NCI-H2029 treated with DMSO at 0.1 percent for 48 hours (cell line): Measurements from ENCODE around the gene CAMK1G.

ENCODE experiments used
- DNase-seq: peaks from one replicate; lab custom pipeline; 2025; lab: John Stamatoyannopoulos, UW

CAMK1G gene

GRCh38 chr1:209583408-209583807 lies at the start of gene CAMK1G:
CAMK1G (plus strand) TSS chr1:209583714; CDS start chr1:209594984, 11,270 bp downstream.
- no peak for DNase-seq

- DNase-seq: no peak
Observed at GRCh38 chr1:209534496-209535250, 48.8 kb upstream of the CAMK1G start.

GRCh38 chr1:209536843-209537242 lies 46.7 kb upstream of the CAMK1G start:
- no peak for DNase-seq

- no peak for DNase-seq
Observed at GRCh38 chr1:209537336-209538114, 46.0 kb upstream of the CAMK1G start.

GRCh38 chr1:209539576-209539975 lies 43.9 kb upstream of the CAMK1G start:
- no peak for DNase-seq

GRCh38 chr1:209542585-209542984 lies 40.9 kb upstream of the CAMK1G start:
- DNase-seq: no peak

GRCh38 chr1:209544098-209544497 lies 39.4 kb upstream of the CAMK1G start:
- DNase-seq: no peak

GRCh38 chr1:209545423-209545822 lies 38.1 kb upstream of the CAMK1G start:
- no peak for DNase-seq

- no peak for DNase-seq
Observed at GRCh38 chr1:209546390-209547085, 37.0 kb upstream of the CAMK1G start.

- no peak for DNase-seq
Observed at GRCh38 chr1:209547626-209548025, 35.9 kb upstream of the CAMK1G start.

GRCh38 chr1:209549443-209550205 lies 33.9 kb upstream of the CAMK1G start:
- DNase-seq: no peak

- DNase-seq: no peak
Observed at GRCh38 chr1:209550519-209550918, 33.0 kb upstream of the CAMK1G start.

- no peak for DNase-seq
Observed at GRCh38 chr1:209552406-209553264, 30.9 kb upstream of the CAMK1G start.

- no peak for DNase-seq
Observed at GRCh38 chr1:209554761-209555611, 28.5 kb upstream of the CAMK1G start.

GRCh38 chr1:209556162-209556690 lies 27.3 kb upstream of the CAMK1G start:
- no peak for DNase-seq

GRCh38 chr1:209557221-209557620 lies 26.3 kb upstream of the CAMK1G start:
- no peak for DNase-seq

- no peak for DNase-seq
Observed at GRCh38 chr1:209560529-209560928, 23.0 kb upstream of the CAMK1G start.

- DNase-seq: no peak
Observed at GRCh38 chr1:209560952-209561351, 22.6 kb upstream of the CAMK1G start.

- no peak for DNase-seq
Observed at GRCh38 chr1:209561532-209561931, 22.0 kb upstream of the CAMK1G start.

- no peak for DNase-seq
Observed at GRCh38 chr1:209564849-209565248, 18.7 kb upstream of the CAMK1G start.
